Trophoblast cell (in vitro differentiated cells and primary cell): Measurements from ENCODE around the gene ECE2.

Experiments used
- DNase-seq, 2 donors: peaks; one replicate each; pipeline ENCODE4 v3.0.0-alpha.2; 2016
- H2AFZ ChIP-seq: 2 replicates; pipeline ENCODE4 v1.6.1; 2013; ENCODE audit warnings: low read length, moderate library complexity, mild to moderate bottlenecking; ENCODE audit not compliant: insufficient read depth, poor library complexity
- H2AK5ac ChIP-seq: 2 replicates; pipeline ENCODE4 v1.6.1; 2013; ENCODE audit warnings: mild to moderate bottlenecking, low read length
- H2BK120ac ChIP-seq: 2 replicates; pipeline ENCODE4 v1.6.1; 2013; ENCODE audit warnings: low read length, mild to moderate bottlenecking, moderate library complexity; ENCODE audit not compliant: insufficient read depth, poor library complexity
- H2BK12ac ChIP-seq: 2 replicates; pipeline ENCODE4 v1.6.1; 2013; ENCODE audit warnings: mild to moderate bottlenecking, low read length, moderate library complexity
- H2BK5ac ChIP-seq: 2 replicates; pipeline ENCODE4 v1.6.1; 2013; ENCODE audit warnings: low read length, low read depth, moderate library complexity, mild to moderate bottlenecking; ENCODE audit not compliant: poor library complexity
- H3K14ac ChIP-seq: 2 replicates; pipeline ENCODE4 v1.6.1; 2013; ENCODE audit warnings: mild to moderate bottlenecking, low read length
- H3K18ac ChIP-seq: 2 replicates; pipeline ENCODE4 v1.6.1; 2013; ENCODE audit warnings: mild to moderate bottlenecking, low read length
- H3K23ac ChIP-seq: 2 replicates; pipeline ENCODE4 v1.6.1; 2013; ENCODE audit warnings: low read length
- H3K27ac ChIP-seq: 2 replicates; pipeline ENCODE4 v1.5.1; 2013; ENCODE audit warnings: low read depth, mild to moderate bottlenecking, inconsistent platforms, low read length, moderate library complexity
- H3K27me3 ChIP-seq: 2 replicates; pipeline ENCODE4 v1.6.1; 2013; ENCODE audit warnings: inconsistent platforms, mild to moderate bottlenecking, low read length, moderate library complexity; ENCODE audit not compliant: insufficient read depth
- H3K36me3 ChIP-seq, 2 experiments: 1 replicate in 1 of 2; 2 replicates in 1 of 2; pipeline ENCODE4 v1.6.1; 2013; ENCODE audit warnings: low read length in 2 of 2, mild to moderate bottlenecking in 2 of 2, moderate library complexity in 1 of 2; ENCODE audit not compliant: insufficient read depth in 2 of 2, control insufficient read depth in 1 of 2
- H3K4ac ChIP-seq: 2 replicates; pipeline ENCODE4 v1.6.1; 2013; ENCODE audit warnings: low read depth, mild to moderate bottlenecking, low read length, moderate library complexity
- H3K4me1 ChIP-seq, 2 experiments: 1 replicate in 1 of 2; 2 replicates in 1 of 2; pipeline ENCODE4 v1.6.1; 2013; ENCODE audit warnings: low read length in 2 of 2, mild to moderate bottlenecking in 2 of 2, moderate library complexity in 1 of 2; ENCODE audit not compliant: insufficient read depth in 2 of 2, control insufficient read depth in 1 of 2
- H3K4me2 ChIP-seq: 2 replicates; pipeline ENCODE4 v1.6.1; 2013; ENCODE audit warnings: inconsistent platforms, mild to moderate bottlenecking, low read length, moderate library complexity
- H3K4me3 ChIP-seq: 2 replicates; pipeline ENCODE4 v1.5.1; 2013; ENCODE audit warnings: mild to moderate bottlenecking, low read depth, low read length, inconsistent platforms
- H3K79me1 ChIP-seq: one replicate; pipeline ENCODE4 v1.6.1; 2013; ENCODE audit warnings: low read length
- H3K79me2 ChIP-seq: 2 replicates; pipeline ENCODE4 v1.6.1; 2013; ENCODE audit warnings: low read length, mild to moderate bottlenecking; ENCODE audit not compliant: control insufficient read depth, insufficient read depth, poor library complexity
- H3K9ac ChIP-seq: 2 replicates; pipeline ENCODE4 v1.6.1; 2013; ENCODE audit warnings: mild to moderate bottlenecking, low read length
- H3K9me3 ChIP-seq: 2 replicates; pipeline ENCODE4 v1.6.1; 2013; ENCODE audit warnings: low read depth, mild to moderate bottlenecking, control low read depth, inconsistent platforms, low read length; ENCODE audit not compliant: insufficient read depth
- H4K12ac ChIP-seq: 2 replicates; pipeline ENCODE4 v1.6.1; 2013; ENCODE audit warnings: low read depth, mild to moderate bottlenecking, low read length, moderate library complexity
- H4K8ac ChIP-seq: 2 replicates; pipeline ENCODE4 v1.6.1; 2013; ENCODE audit warnings: low read depth, mild to moderate bottlenecking, low read length, moderate library complexity
- H4K91ac ChIP-seq: one replicate; pipeline ENCODE4 v1.6.1; 2013; ENCODE audit warnings: low read depth, mild to moderate bottlenecking, low read length, moderate library complexity
- WGBS: extraction: QIAGEN DNeasy Blood & Tissue Kit; methylation state at CpG from one replicate; pipeline ENCODE4 v1.1.7; 2013; ENCODE audit warnings: missing lambda C conversion rate; ENCODE audit not compliant: insufficient read length, insufficient coverage; ENCODE audit errors: extremely low coverage; 5-methylcytosine and 5-hydroxymethylcytosine counted together

Gene ECE2

GRCh38 chr3:184321666-184322065 is 45.8 kb downstream of the ECE2 start:
- Histone ChIP-seq H3K4ac (no peak overlapping the region), H3K23ac (no peak overlapping the region), H3K79me1 (no peaks in the 10 kb centered on the region), H3K18ac (no peak overlapping the region), H4K12ac (no peak overlapping the region), H2BK12ac (no peak overlapping the region), H3K4me1 (peaks cover 6 to 14% of the 10 kb centered on the region in 2 experiments), H2AK5ac (no peak overlapping the region), H4K8ac (no peak overlapping the region), H3K4me3 (no peak overlapping the region), H3K27me3 (no peaks in the 10 kb centered on the region), H4K91ac (no peak overlapping the region), H3K27ac (no peak overlapping the region), H2BK5ac (no peak overlapping the region), H2BK120ac (no peak overlapping the region), H3K14ac (no peak overlapping the region), H3K9ac (no peak overlapping the region), H3K36me3 (peaks cover 80 to 90% of the 10 kb centered on the region in 2 experiments), H3K79me2 (peaks cover 18% of the 10 kb centered on the region), H2AFZ (no peak overlapping the region), H3K4me2 (no peak overlapping the region), H3K9me3 (peaks cover 3% of the 10 kb centered on the region)
- no peak for DNase-seq
- WGBS = no CpG with 5 or more reads among the region's 5 CpGs

GRCh38 chr3:184322731-184323487 is 47.1 kb downstream of the ECE2 start:
- Histone ChIP-seq H4K12ac (no peak overlapping the region), H3K27ac (no peak overlapping the region), H2BK5ac (no peak overlapping the region), H3K9ac (no peak overlapping the region), H3K9me3 (peaks cover 3% of the 10 kb centered on the region), H4K8ac (no peak overlapping the region), H3K18ac (no peak overlapping the region), H3K4me2 (no peak overlapping the region), H2BK12ac (no peak overlapping the region), H3K4me1 (peaks cover 3 to 5% of the 10 kb centered on the region in 2 experiments), H3K4ac (no peak overlapping the region), H2AFZ (no peak overlapping the region), H3K4me3 (no peak overlapping the region), H3K79me1 (no peaks in the 10 kb centered on the region), H3K27me3 (no peaks in the 10 kb centered on the region), H2BK120ac (no peak overlapping the region), H3K79me2 (peaks cover 8% of the 10 kb centered on the region), H3K14ac (no peak overlapping the region), H3K23ac (no peak overlapping the region), H4K91ac (no peak overlapping the region), H2AK5ac (no peak overlapping the region), H3K36me3 (peaks cover 82 to 90% of the 10 kb centered on the region in 2 experiments)
- no CpG with 5 or more reads among the region's 20 CpGs for WGBS
- DNase-seq = no peak

GRCh38 chr3:184323696-184324095 is 47.9 kb downstream of the ECE2 start:
- no peak overlapping the region for H4K8ac ChIP-seq
- WGBS = no CpG with 5 or more reads among the region's 8 CpGs
- H3K23ac ChIP-seq = no peak overlapping the region
- peaks cover 8% of the 10 kb centered on the region for H3K79me2 ChIP-seq
- H2AFZ ChIP-seq = no peak overlapping the region
- no peak for DNase-seq
- H3K4me1 ChIP-seq = peaks cover 3 to 5% of the 10 kb centered on the region in 2 experiments
- H3K4me2 ChIP-seq = no peak overlapping the region
- H2BK120ac ChIP-seq = no peak overlapping the region
- no peak overlapping the region for H2BK12ac ChIP-seq
- H3K4ac ChIP-seq = no peak overlapping the region
- H4K12ac ChIP-seq = no peak overlapping the region
- no peak overlapping the region for H3K18ac ChIP-seq
- H3K36me3 ChIP-seq = peaks cover 88 to 96% of the 10 kb centered on the region in 2 experiments
- no peak overlapping the region for H3K14ac ChIP-seq
- H3K9ac ChIP-seq = no peak overlapping the region
- no peak overlapping the region for H3K27ac ChIP-seq
- no peak overlapping the region for H3K4me3 ChIP-seq
- H3K79me1 ChIP-seq = no peaks in the 10 kb centered on the region
- peaks cover 3% of the 10 kb centered on the region for H3K9me3 ChIP-seq
- no peak overlapping the region for H4K91ac ChIP-seq
- no peak overlapping the region for H2BK5ac ChIP-seq
- H2AK5ac ChIP-seq = no peak overlapping the region
- H3K27me3 ChIP-seq = no peaks in the 10 kb centered on the region

GRCh38 chr3:184325269-184325668 is 49.4 kb downstream of the ECE2 start:
- Histone ChIP-seq H3K4me3 (no peak overlapping the region), H3K27me3 (no peaks in the 10 kb centered on the region), H3K9ac (no peak overlapping the region), H3K79me2 (no peaks in the 10 kb centered on the region), H3K4me1 (no peaks in the 10 kb centered on the region), H3K27ac (no peak overlapping the region), H2BK120ac (no peak overlapping the region), H3K79me1 (no peaks in the 10 kb centered on the region), H2AK5ac (no peak overlapping the region), H2BK12ac (no peak overlapping the region), H3K36me3 (peaks cover 83 to 93% of the 10 kb centered on the region in 2 experiments), H2BK5ac (no peak overlapping the region), H3K4ac (no peak overlapping the region), H3K23ac (no peak overlapping the region), H3K14ac (no peak overlapping the region), H4K12ac (no peak overlapping the region), H3K18ac (no peak overlapping the region), H3K9me3 (no peaks in the 10 kb centered on the region), H2AFZ (no peak overlapping the region), H4K8ac (no peak overlapping the region), H3K4me2 (no peak overlapping the region), H4K91ac (no peak overlapping the region)
- WGBS = no CpG with 5 or more reads among the region's 13 CpGs
- DNase-seq = no peak
